ENCODE data around the gene ZFP36L2.

ZFP36L2 gene

DNA sequence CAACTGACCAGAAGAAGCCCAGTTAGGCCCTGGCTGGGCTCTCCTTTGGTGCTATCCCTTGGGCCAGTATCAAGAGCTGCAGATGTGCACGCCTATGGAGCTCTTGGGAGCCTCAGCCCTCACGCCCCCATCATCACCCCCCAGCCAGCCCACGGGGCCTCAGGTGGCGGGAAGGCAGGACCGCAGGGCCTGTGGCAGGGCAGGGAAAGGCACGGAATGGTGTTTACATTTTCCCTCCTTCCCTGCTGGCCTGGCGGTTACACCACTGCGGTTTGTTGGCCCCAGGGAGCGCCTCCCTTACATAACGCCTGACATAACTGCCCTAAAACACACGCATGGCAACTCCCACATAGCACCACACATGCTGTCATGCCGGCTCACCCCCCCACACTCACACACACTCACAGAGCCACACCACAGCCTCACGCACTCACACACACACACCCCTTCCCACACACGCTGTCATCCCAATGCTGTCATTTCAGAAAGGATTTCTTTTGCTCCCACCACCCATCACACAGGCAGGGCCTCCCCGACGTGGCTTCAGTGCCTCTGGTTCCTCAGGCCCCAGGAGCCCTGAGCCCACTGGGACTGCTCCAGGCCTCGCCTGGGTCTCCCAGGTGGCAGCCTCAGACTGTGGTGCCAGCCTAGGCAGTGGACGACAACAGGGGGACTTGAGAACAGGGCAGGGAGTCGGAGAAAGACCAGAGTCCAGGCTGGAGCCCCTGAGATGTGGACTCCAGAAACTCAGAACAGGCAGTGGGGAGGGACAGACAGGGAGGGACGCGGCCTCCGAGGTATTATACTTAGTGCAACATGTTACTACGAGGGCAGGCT, 15.7 kb downstream of the ZFP36L2 start:
- Histone ChIP-seq H3K27ac (ENCODE audit: poor library complexity, severe bottlenecking) (no peak overlapping the region), H3K4me1 (ENCODE audit: insufficient read depth, poor library complexity, severe bottlenecking) (peaks cover 3% of the 10 kb centered on the region), H3K27me3 (ENCODE audit: insufficient read depth, poor library complexity, severe bottlenecking) (no peaks in the 10 kb centered on the region), H3K9me3 (ENCODE audit: severe bottlenecking) (no peaks in the 10 kb centered on the region), H3K4me3 (ENCODE audit: severe bottlenecking) (no peak overlapping the region), H3K36me3 (ENCODE audit: low read depth) (no peaks in the 10 kb centered on the region)
- no peak for TF ChIP-seq CTCF (IDR thresholded peaks at IDR 0.05; ENCODE audit: poor library complexity, severe bottlenecking)
- ATAC-seq (ENCODE audit: low read depth) (no peak), DNase-seq (ENCODE audit: low spot score) (no peak)

- H3K4me1 ChIP-seq (ENCODE audit: insufficient read depth, poor library complexity, severe bottlenecking): peaks cover 3% of the 10 kb centered on the region
- ATAC-seq (ENCODE audit: low read depth): no peak
- H3K27me3 ChIP-seq (ENCODE audit: insufficient read depth, poor library complexity, severe bottlenecking): no peaks in the 10 kb centered on the region
- DNase-seq (ENCODE audit: low spot score): no peak
- TF ChIP-seq CTCF (IDR thresholded peaks at IDR 0.05; ENCODE audit: poor library complexity, severe bottlenecking): no peak
- no peak overlapping the region for H3K4me3 ChIP-seq (ENCODE audit: severe bottlenecking)
- H3K27ac ChIP-seq (ENCODE audit: poor library complexity, severe bottlenecking): no peak overlapping the region
- no peaks in the 10 kb centered on the region for H3K36me3 ChIP-seq (ENCODE audit: low read depth)
- H3K9me3 ChIP-seq (ENCODE audit: severe bottlenecking): no peaks in the 10 kb centered on the region
These were observed 16.3 kb downstream of the ZFP36L2 start for GRCh38 chr2:43210125-43210466.

GRCh38 chr2:43209204-43209717, 17.1 kb downstream of the ZFP36L2 start:
- H3K4me3 ChIP-seq (ENCODE audit: severe bottlenecking): no peak overlapping the region
- ATAC-seq (ENCODE audit: low read depth) (no peak), DNase-seq (ENCODE audit: low spot score) (no peak)
- no peaks in the 10 kb centered on the region for H3K27me3 ChIP-seq (ENCODE audit: insufficient read depth, poor library complexity, severe bottlenecking)
- H3K9me3 ChIP-seq (ENCODE audit: severe bottlenecking): no peaks in the 10 kb centered on the region
- no peaks in the 10 kb centered on the region for H3K36me3 ChIP-seq (ENCODE audit: low read depth)
- no peak overlapping the region for H3K27ac ChIP-seq (ENCODE audit: poor library complexity, severe bottlenecking)
- H3K4me1 ChIP-seq (ENCODE audit: insufficient read depth, poor library complexity, severe bottlenecking): peaks cover 3% of the 10 kb centered on the region
- TF ChIP-seq CTCF (IDR thresholded peaks at IDR 0.05; ENCODE audit: poor library complexity, severe bottlenecking): no peak

- no peak overlapping the region for H3K4me3 ChIP-seq (ENCODE audit: severe bottlenecking)
- DNase-seq (ENCODE audit: low spot score) (no peak), ATAC-seq (ENCODE audit: low read depth) (peak; percentile 78)
- no peaks in the 10 kb centered on the region for H3K9me3 ChIP-seq (ENCODE audit: severe bottlenecking)
- H3K36me3 ChIP-seq (ENCODE audit: low read depth): no peaks in the 10 kb centered on the region
- H3K27ac ChIP-seq (ENCODE audit: poor library complexity, severe bottlenecking): no peak overlapping the region
- TF ChIP-seq CTCF (IDR thresholded peaks at IDR 0.05; ENCODE audit: poor library complexity, severe bottlenecking): no peak
- peaks cover 3% of the 10 kb centered on the region for H3K4me1 ChIP-seq (ENCODE audit: insufficient read depth, poor library complexity, severe bottlenecking)
- no peaks in the 10 kb centered on the region for H3K27me3 ChIP-seq (ENCODE audit: insufficient read depth, poor library complexity, severe bottlenecking)
These were observed 18.7 kb downstream of the ZFP36L2 start for GRCh38 chr2:43207553-43208300.

Measured in RWPE2 (cell line).